HG02884 (cell line): Measurements from ENCODE around the gene MAP2K6.
"Not testable (repeated sequence)": the region's sequence is repeated elsewhere in the genome, so short reads cannot be mapped to it uniquely, and the experiment has no call there.

Experiments
- ATAC-seq: cut with Tn5 transposase; IDR thresholded peaks from one replicate; pipeline ENCODE4 v1.9.1; 2021; ENCODE audit warnings: mild to moderate bottlenecking, moderate library complexity; ENCODE audit not compliant: unreplicated experiment

MAP2K6 gene

DNA sequence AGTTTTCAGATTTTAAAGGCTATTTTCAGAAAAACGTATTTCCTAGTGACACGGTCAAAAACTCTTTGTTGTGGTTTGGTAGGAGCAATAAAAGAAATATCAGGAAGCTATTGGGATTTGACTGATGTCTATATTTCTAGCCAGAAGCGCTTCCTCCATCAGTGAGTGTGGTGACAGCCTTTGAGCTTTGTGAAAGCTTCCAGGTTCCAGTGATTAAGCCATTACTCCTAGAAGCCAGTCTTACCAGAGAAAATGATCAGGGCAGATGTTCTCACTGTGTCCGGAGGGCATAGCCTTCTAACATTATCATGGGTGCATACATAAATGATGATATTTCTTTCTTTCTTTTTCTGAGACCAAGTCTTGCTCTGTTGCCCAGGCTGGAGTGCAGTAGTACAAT is 39.6 kb downstream of the MAP2K6 start:
- no peak for ATAC-seq

- ATAC-seq, result no peak
Measured at GRCh38 chr17:69455040-69455439, 40.5 kb downstream of the MAP2K6 start.

DNA sequence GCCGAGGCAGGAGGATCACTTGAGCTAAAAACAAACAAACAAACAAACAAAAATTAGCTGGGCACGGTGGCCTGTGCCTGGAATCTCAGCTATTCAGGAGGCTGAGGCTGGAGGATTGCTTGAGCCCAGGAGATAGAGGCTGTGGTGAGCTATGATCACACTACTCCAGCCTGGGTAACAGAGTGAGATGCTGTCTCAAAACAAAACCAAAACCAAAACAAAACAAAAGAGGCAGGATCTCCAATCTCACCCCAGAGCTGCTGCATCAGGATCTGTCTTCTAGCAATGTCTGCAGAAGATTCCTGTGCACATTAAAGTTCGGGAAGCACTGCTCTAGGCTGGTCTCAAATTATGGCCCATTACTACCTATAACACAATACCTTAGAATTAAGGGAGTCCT is 43.1 kb downstream of the MAP2K6 start:
- ATAC-seq, result no peak

- ATAC-seq, result no peak
Measured at GRCh38 chr17:69460963-69461922, 46.7 kb downstream of the MAP2K6 start.

DNA sequence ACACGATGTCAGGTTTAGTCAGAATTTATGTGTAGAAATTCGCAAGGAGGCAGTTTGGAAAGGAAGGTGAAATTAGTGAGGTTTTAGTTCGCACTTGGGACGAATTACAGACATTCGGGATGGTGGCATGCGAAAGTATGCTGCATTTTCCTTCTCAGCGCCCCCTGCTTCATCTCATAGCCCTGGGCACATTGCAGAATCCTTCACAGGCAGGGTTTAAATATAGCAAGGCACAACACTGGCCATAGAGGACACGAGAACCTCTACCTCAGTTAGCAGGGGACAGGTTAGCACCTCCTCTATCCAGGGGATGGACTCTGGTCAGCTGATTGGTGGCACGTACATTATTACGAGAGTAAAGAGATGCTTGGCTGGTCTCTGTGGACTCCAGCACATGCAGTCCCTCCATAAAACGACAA is 47.5 kb downstream of the MAP2K6 start:
- no peak for ATAC-seq

GRCh38 chr17:69462882-69463281 is 48.4 kb downstream of the MAP2K6 start:
- no peak for ATAC-seq

DNA sequence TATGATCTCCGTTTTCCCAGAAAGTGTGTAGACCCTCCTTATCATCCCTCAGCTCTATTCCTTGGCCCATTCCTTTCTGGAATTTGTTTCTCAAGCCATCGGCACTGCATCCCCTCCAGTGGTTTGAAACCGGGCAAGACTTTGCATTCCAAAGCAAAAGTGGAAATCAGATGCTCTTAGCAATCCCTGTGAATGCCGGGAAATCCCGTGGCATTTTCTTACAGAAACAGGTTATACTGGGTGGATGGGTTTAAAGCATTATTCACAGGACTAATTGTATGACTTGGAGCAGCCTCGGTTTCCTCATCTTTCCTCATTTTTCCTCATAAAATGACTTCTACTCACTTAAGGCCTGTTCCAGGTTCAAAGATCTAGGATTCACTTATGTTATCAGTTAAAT is 52.0 kb downstream of the MAP2K6 start:
- no peak for ATAC-seq

- no peak for ATAC-seq
Measured at GRCh38 chr17:69466905-69467667, 52.6 kb downstream of the MAP2K6 start.

- ATAC-seq, result no peak
Measured at GRCh38 chr17:69468207-69468606, 53.7 kb downstream of the MAP2K6 start.

- ATAC-seq, result no peak
Measured at GRCh38 chr17:69470702-69471101, 56.2 kb downstream of the MAP2K6 start.

DNA sequence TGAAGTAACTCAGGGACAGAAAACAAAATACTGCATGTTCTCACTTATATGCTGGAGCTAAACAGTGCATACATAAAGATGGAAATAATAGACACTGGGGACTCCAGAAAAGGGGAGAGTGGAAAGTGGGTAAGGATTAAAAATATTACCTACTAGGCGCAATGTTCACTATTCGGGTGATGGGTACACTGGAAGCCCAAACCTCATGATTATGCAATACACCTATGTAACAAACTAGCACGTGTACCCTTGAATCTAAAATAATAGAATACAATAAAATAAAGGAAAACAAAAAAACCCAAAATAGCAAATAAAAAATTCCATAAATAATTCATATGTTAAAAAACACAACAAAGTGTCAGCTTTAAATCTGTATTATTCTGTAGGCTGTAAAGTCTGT is 56.9 kb downstream of the MAP2K6 start:
- ATAC-seq, result no peak

GRCh38 chr17:69473841-69474831 is 59.6 kb downstream of the MAP2K6 start:
- ATAC-seq, result no peak

DNA sequence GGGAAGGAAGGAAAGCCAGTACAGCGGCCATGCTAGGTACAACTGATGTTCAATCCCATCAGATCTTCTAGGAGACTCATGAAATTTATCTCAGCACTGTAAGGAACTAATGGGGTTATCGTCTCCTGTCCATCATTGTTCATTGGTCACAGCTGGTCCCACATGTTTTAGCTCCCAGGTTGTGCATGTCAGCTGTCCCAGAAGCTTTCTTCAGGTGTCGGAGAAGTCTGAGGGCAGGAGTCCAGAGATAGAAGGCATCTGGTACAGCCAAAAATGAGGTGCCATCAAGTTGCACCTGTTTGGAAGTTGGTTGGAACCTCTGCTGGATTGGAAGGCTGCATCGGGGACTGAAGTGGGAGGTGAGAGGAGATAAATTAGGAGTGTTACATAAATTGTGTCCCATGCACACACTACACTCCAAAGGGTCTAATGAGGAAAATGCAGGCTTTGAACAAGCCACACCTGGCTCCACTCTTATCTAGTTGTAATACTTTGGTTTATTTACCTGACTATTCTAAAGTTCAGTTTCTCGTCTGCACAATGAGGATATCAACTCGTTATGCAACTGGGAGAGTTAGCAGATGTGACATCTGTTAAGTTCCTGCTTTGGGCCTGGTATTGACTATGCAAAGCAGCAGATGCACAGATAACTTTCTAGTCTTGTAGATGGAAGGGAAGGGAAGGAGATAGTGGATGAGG is 62.9 kb downstream of the MAP2K6 start:
- no peak for ATAC-seq

DNA sequence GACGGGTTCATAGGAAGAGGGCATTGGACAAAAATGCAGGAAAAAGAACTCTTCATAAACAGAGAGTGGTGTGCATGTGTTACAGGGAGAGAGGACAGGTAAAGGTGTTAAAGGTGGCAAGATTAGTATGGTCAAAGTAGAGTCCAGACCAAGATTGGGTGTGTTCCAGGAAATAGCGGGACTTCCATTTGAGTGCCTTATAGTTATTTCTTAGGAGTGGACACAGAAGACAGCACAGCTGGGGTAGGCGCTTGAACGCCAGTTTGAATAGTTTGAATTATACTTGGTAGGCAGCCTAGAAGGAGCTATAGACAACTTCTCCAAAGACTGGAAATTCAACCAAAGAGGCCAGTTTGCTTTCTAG is 63.4 kb downstream of the MAP2K6 start:
- no peak for ATAC-seq

DNA sequence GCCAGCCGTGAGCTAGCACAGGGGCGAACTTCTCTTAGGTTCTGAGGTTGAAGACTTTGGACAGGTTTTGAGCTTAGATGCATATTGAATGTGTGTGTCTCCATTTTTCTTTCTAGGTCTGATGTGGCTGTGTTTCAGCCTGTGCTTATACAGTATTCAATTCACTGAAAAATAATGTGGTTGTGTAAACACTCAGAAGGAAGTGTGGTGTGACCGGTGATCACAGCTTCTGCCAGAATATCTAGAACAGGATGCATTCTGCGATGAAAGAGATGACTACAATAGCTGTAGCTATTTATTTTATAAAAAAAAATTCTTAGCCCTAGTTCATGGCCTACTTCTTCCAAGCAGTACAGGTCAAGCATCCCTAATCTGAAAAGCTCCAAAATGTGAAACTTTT is 64.4 kb downstream of the MAP2K6 start:
- ATAC-seq, result no peak

- ATAC-seq, result not testable (repeated sequence)
Measured at GRCh38 chr17:69479756-69480155, 65.3 kb downstream of the MAP2K6 start.

DNA sequence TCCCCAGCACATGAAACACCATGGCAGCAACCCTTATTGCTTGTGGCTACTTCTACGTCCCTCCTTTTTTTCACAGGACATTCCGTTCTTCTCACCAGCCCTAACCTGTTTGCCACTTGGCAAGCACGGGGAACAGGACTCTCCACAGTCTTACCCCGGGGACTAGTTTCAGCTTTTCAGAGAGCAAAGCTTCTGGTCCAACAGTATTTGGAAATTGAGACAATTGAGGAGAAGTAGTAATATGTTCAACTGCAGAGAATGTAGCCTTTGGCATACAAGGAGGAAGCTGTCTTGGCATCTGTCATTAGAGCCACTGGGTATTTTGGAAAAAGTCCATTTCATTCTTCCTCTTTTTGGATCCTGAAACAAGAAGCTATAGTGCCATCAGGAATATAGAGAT is 65.7 kb downstream of the MAP2K6 start:
- no peak for ATAC-seq

DNA sequence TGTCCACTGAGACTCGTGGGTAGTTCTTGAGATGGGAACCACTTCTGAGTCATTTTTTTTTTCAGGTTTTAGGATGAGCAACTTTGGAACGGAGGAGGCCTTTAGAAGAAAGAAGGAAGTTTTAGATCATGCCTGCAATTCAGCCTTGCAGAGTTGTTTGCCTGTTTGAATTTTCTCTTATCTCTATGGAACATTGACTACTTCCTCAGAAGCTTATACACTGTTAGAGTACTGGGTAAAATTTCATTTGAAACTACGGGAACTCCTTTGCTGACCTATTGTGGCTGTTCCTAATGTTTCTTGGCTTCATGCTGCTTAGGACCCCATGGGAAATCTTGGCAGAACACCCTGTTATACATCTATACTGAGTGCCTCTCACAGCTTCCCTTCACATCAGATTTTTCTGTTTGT is 70.8 kb downstream of the MAP2K6 start:
- ATAC-seq, result no peak

GRCh38 chr17:69485901-69486643 is 71.6 kb downstream of the MAP2K6 start:
- no peak for ATAC-seq
